Caco-2 (cell line): ENCODE measurements around the gene COL24A1. TPM values are rescaled to one million over a fixed set of nuclear protein-coding genes. Genes with fewer than 3 reads are reported as not detected.

Experiments
- BruUV-seq: library from RNA; stranded (reverse); fragments of 400-500 nt; replicated peaks from 2 replicates; lab custom pipeline; 2021; lab: Mats Ljungman, UMichigan
- CTCF ChIA-PET: fragments of 300-600 bp; sonication (Branson Sonifier 250); formaldehyde crosslinking; loops from one replicate; lab custom pipeline; 2022; ENCODE audit warnings: antibody characterized with exemption; lab: Charles Lee
- POLR2A ChIA-PET: fragments of 300-600 bp; sonication (Branson Sonifier 250); formaldehyde crosslinking; loops from one replicate; lab custom pipeline; 2022; ENCODE audit warnings: antibody characterized with exemption; lab: Charles Lee
- DNase-seq, 2 experiments: peaks; one replicate each; pipeline versions ENCODE4 v3.0.0 to v3.0.0-alpha.2; 2020 to 2022
- H3K27me3 ChIP-seq: replicated peaks from 2 replicates; pipeline ENCODE4 v1.6.0; 2011; ENCODE audit warnings: low read length; ENCODE audit not compliant: control insufficient read depth, insufficient read depth
- H3K36me3 ChIP-seq: 2 replicates; pipeline ENCODE4 v1.5.1; 2011; ENCODE audit warnings: low read length; ENCODE audit not compliant: control insufficient read depth, insufficient read depth
- H3K4me1 ChIP-seq: fragments of 250-450 bp; sonication (Bioruptor Pico); 2 replicates; pipeline ENCODE4 v1.5.1; 2020; ENCODE audit warnings: mild to moderate bottlenecking
- H3K4me3 ChIP-seq: 2 replicates; pipeline ENCODE4 v1.5.1; 2011; ENCODE audit warnings: low read depth, mild to moderate bottlenecking, control low read depth, low read length
- H3K9me3 ChIP-seq: fragments of 250-450 bp; sonication (Bioruptor Pico); 2 replicates; pipeline ENCODE4 v1.5.1; 2020; ENCODE audit warnings: mild to moderate bottlenecking, moderate library complexity
- H3K27ac Mint-ChIP-seq: one replicate; pipeline ENCODE4 v1.8.0; 2022; ENCODE audit warnings: mixed read lengths; ENCODE audit not compliant: unreplicated experiment
- H3K27me3 Mint-ChIP-seq: one replicate; pipeline ENCODE4 v1.8.0; 2022; ENCODE audit warnings: mixed read lengths; ENCODE audit not compliant: insufficient read depth, unreplicated experiment
- H3K36me3 Mint-ChIP-seq: one replicate; pipeline ENCODE4 v1.8.0; 2022; ENCODE audit warnings: mild to moderate bottlenecking, mixed read lengths; ENCODE audit not compliant: insufficient read depth, unreplicated experiment
- H3K4me1 Mint-ChIP-seq: one replicate; pipeline ENCODE4 v1.8.0; 2022; ENCODE audit warnings: low read depth, mixed read lengths; ENCODE audit not compliant: unreplicated experiment
- H3K4me3 Mint-ChIP-seq: one replicate; pipeline ENCODE4 v1.8.0; 2022; ENCODE audit warnings: mild to moderate bottlenecking, moderate library complexity, mixed read lengths; ENCODE audit not compliant: unreplicated experiment
- H3K9me3 Mint-ChIP-seq: one replicate; pipeline ENCODE4 v1.8.0; 2022; ENCODE audit warnings: mixed read lengths; ENCODE audit not compliant: unreplicated experiment
- CTCF ChIP-seq, 2 experiments: fragments of 200-600 bp in 1 of 2; IDR thresholded peaks; 1 replicate in 1 of 2; 2 replicates in 1 of 2; pipeline versions ENCODE4 v1.5.1 to v1.8.0; 2011 to 2022; ENCODE audit warnings: antibody characterized with exemption in 1 of 2, control low read depth in 1 of 2, inconsistent platforms in 1 of 2, low read depth in 1 of 2, low read length in 1 of 2, mild to moderate bottlenecking in 1 of 2, moderate library complexity in 1 of 2; ENCODE audit not compliant: insufficient read depth in 1 of 2, severe bottlenecking in 1 of 2, unreplicated experiment in 1 of 2
- intact Hi-C: fragments of 100-400 bp; cut with micrococcal nuclease; formaldehyde crosslinking; loops from one replicate; pipeline ENCODE4 v1.10.0; 2022; ENCODE audit not compliant: unreplicated experiment
- total RNA-seq: library from RNA; stranded (reverse); gene quantifications from 2 replicates; pipeline ENCODE4 v1.2.3, GENCODE V29; 2022

Gene COL24A1
- total RNA-seq, 1 experiment from 2014 or later: 0.07 TPM

- POLR2A ChIA-PET: no interaction called here
- Histone ChIP-seq H3K4me1 (no peaks in the 10 kb centered on the region), H3K4me3 (no peak overlapping the region), H3K9me3 (no peaks in the 10 kb centered on the region), H3K36me3 (no peaks in the 10 kb centered on the region), H3K27me3 (no peaks in the 10 kb centered on the region)
- CTCF ChIA-PET: no interaction called here
- no peaks in the 10 kb centered on the region for H3K9me3 Mint-ChIP-seq
- no peaks in the 10 kb centered on the region for H3K36me3 Mint-ChIP-seq
- H3K27ac Mint-ChIP-seq: no peak overlapping the region
- peaks cover 2% of the 10 kb centered on the region for H3K27me3 Mint-ChIP-seq
- no peak for TF ChIP-seq CTCF (IDR thresholded peaks at IDR 0.05; ENCODE audit: insufficient read depth in 1 of 2, low read depth in 1 of 2, low read length in 1 of 2, severe bottlenecking in 1 of 2, unreplicated experiment in 1 of 2)
- intact Hi-C loops: no loop called here
- no peaks in the 10 kb centered on the region for H3K4me1 Mint-ChIP-seq
- DNase-seq: no peak
- H3K4me3 Mint-ChIP-seq: no peak overlapping the region
- no TSS peak for BruUV-seq
Measured at GRCh38 chr1:86149591-86149990, 7.0 kb downstream of the COL24A1 start.

- H3K27me3 ChIP-seq: no peaks in the 10 kb centered on the region
- H3K4me3 ChIP-seq: no peak overlapping the region
- ChIA-PET CTCF (no interaction called here), POLR2A (no interaction called here)
- H3K4me1 ChIP-seq: no peaks in the 10 kb centered on the region
- DNase-seq: no peak
- H3K9me3 Mint-ChIP-seq: no peaks in the 10 kb centered on the region
- H3K36me3 ChIP-seq: no peaks in the 10 kb centered on the region
- H3K27ac Mint-ChIP-seq: no peak overlapping the region
- no peaks in the 10 kb centered on the region for H3K9me3 ChIP-seq
- no peak for TF ChIP-seq CTCF (IDR thresholded peaks at IDR 0.05; ENCODE audit: insufficient read depth in 1 of 2, low read depth in 1 of 2, low read length in 1 of 2, severe bottlenecking in 1 of 2, unreplicated experiment in 1 of 2)
- BruUV-seq: no TSS peak
- no peak overlapping the region for H3K4me3 Mint-ChIP-seq
- H3K36me3 Mint-ChIP-seq: no peaks in the 10 kb centered on the region
- intact Hi-C loops: no loop called here
- H3K27me3 Mint-ChIP-seq: peaks cover 2% of the 10 kb centered on the region
- H3K4me1 Mint-ChIP-seq: no peaks in the 10 kb centered on the region
Measured at GRCh38 chr1:86147755-86148154, 8.8 kb downstream of the COL24A1 start.

- Histone ChIP-seq H3K36me3 (no peaks in the 10 kb centered on the region), H3K4me1 (no peaks in the 10 kb centered on the region), H3K9me3 (no peaks in the 10 kb centered on the region), H3K27me3 (no peaks in the 10 kb centered on the region), H3K4me3 (no peak overlapping the region)
- Mint-ChIP-seq H3K27ac (no peak overlapping the region), H3K36me3 (no peaks in the 10 kb centered on the region), H3K27me3 (peaks cover 2% of the 10 kb centered on the region), H3K9me3 (no peaks in the 10 kb centered on the region), H3K4me3 (no peak overlapping the region), H3K4me1 (no peaks in the 10 kb centered on the region)
- DNase-seq: no peak
- POLR2A ChIA-PET: no interaction called here
- CTCF ChIA-PET: no interaction called here
- intact Hi-C loops: no loop called here
- TF ChIP-seq CTCF (IDR thresholded peaks at IDR 0.05; ENCODE audit: insufficient read depth in 1 of 2, low read depth in 1 of 2, low read length in 1 of 2, severe bottlenecking in 1 of 2, unreplicated experiment in 1 of 2): no peak
- BruUV-seq: no TSS peak
Measured at GRCh38 chr1:86146566-86146965, 10.0 kb downstream of the COL24A1 start.
